Measurements from ENCODE around the gene HTT. TPM values are rescaled to one million over a fixed set of nuclear protein-coding genes. Genes with fewer than 3 reads are reported as not detected.

HTT gene
- total RNA-seq, 1 donor from 2014 or later: 65.2 TPM

- Histone ChIP-seq H3K9ac (ENCODE audit: low read length) (no peak overlapping the region), H2AFZ (ENCODE audit: low read depth, low read length) (no peak overlapping the region), H3K4me2 (ENCODE audit: low read length) (no peak overlapping the region), H4K20me1 (ENCODE audit: insufficient read depth, low read length) (no peaks in the 10 kb centered on the region), H3K4me3 (ENCODE audit: insufficient read depth, low read depth, low read length) (no peak overlapping the region), H3K79me2 (ENCODE audit: insufficient read depth, low read length) (no peaks in the 10 kb centered on the region), H3K27ac (ENCODE audit: low read depth, low read length) (no peak overlapping the region), H3K36me3 (ENCODE audit: insufficient read depth, low read length) (no peaks in the 10 kb centered on the region), H3K9me3 (ENCODE audit: insufficient read depth, low read depth, low read length) (no peaks in the 10 kb centered on the region), H3K27me3 (ENCODE audit: insufficient read depth, low read length) (no peaks in the 10 kb centered on the region), H3K4me1 (ENCODE audit: insufficient read depth, low read length) (no peaks in the 10 kb centered on the region)
- peaks cover 3% of the 10 kb centered on the region for H3K36me3 Mint-ChIP-seq (ENCODE audit: low read depth, unreplicated experiment)
- DNase-seq (ENCODE audit: low read depth) (no peak), FAIRE-seq (no peak)
- no peak for TF ChIP-seq EZH2 (IDR thresholded peaks at IDR 0.05; ENCODE audit: insufficient read depth, low read length)
- TF ChIP-seq CTCF (IDR thresholded peaks at IDR 0.05; ENCODE audit: insufficient read depth, low read depth, low read length): no peak
- peaks cover 2% of the 10 kb centered on the region for H3K27me3 Mint-ChIP-seq (ENCODE audit: low read depth, unreplicated experiment)
- no peak overlapping the region for H3K27ac Mint-ChIP-seq (ENCODE audit: unreplicated experiment)
- H3K4me1 Mint-ChIP-seq (ENCODE audit: low read depth, unreplicated experiment): no peaks in the 10 kb centered on the region
- no peaks in the 10 kb centered on the region for H3K9me3 Mint-ChIP-seq (ENCODE audit: unreplicated experiment)
- no peak overlapping the region for H3K4me3 Mint-ChIP-seq (ENCODE audit: unreplicated experiment)
Measured at GRCh38 chr4:3268395-3269104, 194.1 kb downstream of the HTT start.

GRCh38 chr4:3269105-3269927 lies 194.8 kb downstream of the HTT start:
- H3K27ac Mint-ChIP-seq (ENCODE audit: unreplicated experiment): no peak overlapping the region
- H3K4me3 ChIP-seq (ENCODE audit: insufficient read depth, low read depth, low read length): no peak overlapping the region
- FAIRE-seq (no peak), DNase-seq (ENCODE audit: low read depth) (no peak)
- H3K27me3 Mint-ChIP-seq (ENCODE audit: low read depth, unreplicated experiment): peaks cover 2% of the 10 kb centered on the region
- H3K4me3 Mint-ChIP-seq (ENCODE audit: unreplicated experiment): no peak overlapping the region
- no peaks in the 10 kb centered on the region for H3K4me1 ChIP-seq (ENCODE audit: insufficient read depth, low read length)
- no peaks in the 10 kb centered on the region for H4K20me1 ChIP-seq (ENCODE audit: insufficient read depth, low read length)
- no peak overlapping the region for H2AFZ ChIP-seq (ENCODE audit: low read depth, low read length)
- H3K9me3 Mint-ChIP-seq (ENCODE audit: unreplicated experiment): no peaks in the 10 kb centered on the region
- no peak overlapping the region for H3K27ac ChIP-seq (ENCODE audit: low read depth, low read length)
- no peaks in the 10 kb centered on the region for H3K4me1 Mint-ChIP-seq (ENCODE audit: low read depth, unreplicated experiment)
- H3K36me3 ChIP-seq (ENCODE audit: insufficient read depth, low read length): no peaks in the 10 kb centered on the region
- H3K9me3 ChIP-seq (ENCODE audit: insufficient read depth, low read depth, low read length): no peaks in the 10 kb centered on the region
- no peak overlapping the region for H3K9ac ChIP-seq (ENCODE audit: low read length)
- no peak overlapping the region for H3K4me2 ChIP-seq (ENCODE audit: low read length)
- peaks cover 3% of the 10 kb centered on the region for H3K36me3 Mint-ChIP-seq (ENCODE audit: low read depth, unreplicated experiment)
- no peak for TF ChIP-seq CTCF (IDR thresholded peaks at IDR 0.05; ENCODE audit: insufficient read depth, low read depth, low read length)
- no peak for TF ChIP-seq EZH2 (IDR thresholded peaks at IDR 0.05; ENCODE audit: insufficient read depth, low read length)
- H3K27me3 ChIP-seq (ENCODE audit: insufficient read depth, low read length): no peaks in the 10 kb centered on the region
- no peaks in the 10 kb centered on the region for H3K79me2 ChIP-seq (ENCODE audit: insufficient read depth, low read length)

Measured in astrocyte (in vitro differentiated cells and primary cell).